HCT116 (cell line): Measurements from ENCODE around the gene CEACAM3. TPM values are rescaled to one million over a fixed set of nuclear protein-coding genes. Genes with fewer than 3 reads are reported as not detected.

ENCODE experiments used
- ATAC-seq: fragments of 200-7000 bp; cut with Tn5 transposase; 2 replicates; pipeline ENCODE4 v1.9.1; 2020; ENCODE audit warnings: mild to moderate bottlenecking, moderate library complexity
- BruUV-seq: library from RNA; stranded (reverse); fragments of 400-500 nt; replicated peaks from 2 replicates; lab custom pipeline; 2021; lab: Mats Ljungman, UMichigan
- CTCF ChIA-PET: fragments of 300-600 bp; sonication (Branson Sonifier 250); formaldehyde crosslinking; loops from one replicate; lab custom pipeline; 2021; ENCODE audit warnings: antibody characterized with exemption; lab: Charles Lee
- POLR2A ChIA-PET: fragments of 300-600, 350-600 bp; sonication (Branson Sonifier 250); formaldehyde crosslinking; loops from one replicate; lab custom pipeline; 2021; ENCODE audit warnings: antibody characterized with exemption; lab: Charles Lee
- RAD21 ChIA-PET, 2 experiments: fragments of 300-600 bp; sonication (Branson Sonifier 250); formaldehyde crosslinking; loops; one replicate each; lab custom pipeline; 2023; ENCODE audit warnings: low total read pairs in 2 of 2; ENCODE audit not compliant: uncharacterized antibody in 2 of 2, unreplicated experiment in 2 of 2, low non-redundant PET in 1 of 2; lab: Charles Lee
- DNase-seq: peaks from one replicate; pipeline ENCODE4 v3.0.0-alpha.2; 2010; ENCODE audit warnings: low read depth, low spot score
- H2AFZ ChIP-seq: fragments of 200-600 bp; shearing (Covaris generic), sonication (generic); 2 replicates; pipeline ENCODE4 v1.6.1; 2017; ENCODE audit warnings: low read depth, mixed run types, mixed read lengths, antibody characterized with exemption, low read length; ENCODE audit not compliant: poor library complexity, severe bottlenecking
- H3K27ac ChIP-seq: 2 replicates; pipeline ENCODE4 v1.5.1; 2012; ENCODE audit warnings: low read depth, low read length
- H3K27me3 ChIP-seq: fragments of 200-600 bp; sonication (generic); 2 replicates; pipeline ENCODE4 v1.6.1; 2016; ENCODE audit warnings: mixed run types, low read length, mixed read lengths; ENCODE audit not compliant: insufficient read depth
- H3K36me3 ChIP-seq, 2 experiments: fragments of 200-500 bp in 1 of 2; fragments of 200-600 bp in 1 of 2; sonication (Bioruptor generic) in 1 of 2; sonication (generic) in 1 of 2; 2 replicates each; pipeline versions ENCODE4 v1.5.1 to v1.6.1; 2014 to 2016; ENCODE audit warnings: low read length in 2 of 2, inconsistent platforms in 1 of 2, mixed read lengths in 1 of 2, mixed run types in 1 of 2; ENCODE audit not compliant: insufficient read depth in 2 of 2, control insufficient read depth in 1 of 2
- H3K4me1 ChIP-seq, 2 experiments: fragments of 200-600 bp in 1 of 2; sonication (generic) in 1 of 2; 2 replicates each; pipeline versions ENCODE4 v1.5.1 to v1.6.1; 2012 to 2017; ENCODE audit warnings: low read length in 2 of 2, inconsistent platforms in 1 of 2, mild to moderate bottlenecking in 1 of 2, mixed read lengths in 1 of 2, mixed run types in 1 of 2, moderate library complexity in 1 of 2; ENCODE audit not compliant: insufficient read depth in 2 of 2, control insufficient read depth in 1 of 2
- H3K4me2 ChIP-seq: fragments of 200-600 bp; sonication (generic); 2 replicates; pipeline ENCODE4 v1.6.1; 2017; ENCODE audit warnings: mixed run types, low read length, mixed read lengths
- H3K4me3 ChIP-seq, 2 experiments: fragments of 200-600 bp in 1 of 2; sonication (generic) in 1 of 2; replicated peaks in 1 of 2; 2 replicates each; pipeline ENCODE4 v1.5.1; 2011 to 2016; ENCODE audit warnings: low read length in 2 of 2, control low read depth in 1 of 2, low read depth in 1 of 2, mild to moderate bottlenecking in 1 of 2, mixed read lengths in 1 of 2, mixed run types in 1 of 2
- H3K79me2 ChIP-seq: fragments of 200-600 bp; sonication (generic); 2 replicates; pipeline ENCODE4 v1.6.1; 2017; ENCODE audit warnings: mild to moderate bottlenecking, mixed run types, low read length, moderate library complexity, mixed read lengths; ENCODE audit not compliant: insufficient read depth
- H3K9ac ChIP-seq: fragments of 200-600 bp; sonication (generic); 2 replicates; pipeline ENCODE4 v1.6.1; 2016; ENCODE audit warnings: low read length, mixed read lengths
- H3K9me2 ChIP-seq: fragments of 200-600 bp; sonication (generic), shearing (Covaris generic); 2 replicates; pipeline ENCODE4 v1.6.1; 2017; ENCODE audit warnings: mixed run types, mild to moderate bottlenecking, moderate library complexity; ENCODE audit not compliant: insufficient read depth
- H3K9me3 ChIP-seq, 2 experiments: fragments of 200-500 bp in 1 of 2; fragments of 200-600 bp in 1 of 2; sonication (Bioruptor generic) in 1 of 2; sonication (generic) in 1 of 2; 2 replicates each; pipeline ENCODE4 v1.6.1; 2014 to 2017; ENCODE audit warnings: low read length in 2 of 2, mixed read lengths in 2 of 2, inconsistent platforms in 1 of 2, low read depth in 1 of 2, mild to moderate bottlenecking in 1 of 2, mixed run types in 1 of 2, moderate library complexity in 1 of 2; ENCODE audit not compliant: control insufficient read depth in 1 of 2, insufficient read depth in 1 of 2
- H4K20me1 ChIP-seq: fragments of 200-600 bp; sonication (generic), shearing (Covaris generic); 2 replicates; pipeline ENCODE4 v1.6.1; 2017; ENCODE audit warnings: mixed run types, mild to moderate bottlenecking, moderate library complexity; ENCODE audit not compliant: insufficient read depth
- CBX3 ChIP-seq: IDR thresholded peaks from 2 replicates; pipeline ENCODE4 v1.6.1; 2012; ENCODE audit warnings: low read depth
- CTCF ChIP-seq, 3 experiments: fragments of 200-600 bp in 1 of 3; sonication (generic) in 1 of 3; IDR thresholded peaks in 2 of 3; conservative IDR thresholded peaks in 1 of 3; 2 replicates each; pipeline ENCODE4 v1.5.1; 2012 to 2017; ENCODE audit warnings: low read depth in 2 of 3, low read length in 2 of 3, antibody characterized with exemption in 1 of 3, borderline replicate concordance in 1 of 3, control low read depth in 1 of 3, mild to moderate bottlenecking in 1 of 3, mixed read lengths in 1 of 3, mixed run types in 1 of 3, moderate library complexity in 1 of 3; ENCODE audit not compliant: insufficient read depth in 1 of 3
- EZH2phosphoT487 ChIP-seq: fragments of 200-600 bp; IDR thresholded peaks from 2 replicates; pipeline ENCODE4 v1.6.1; 2018; ENCODE audit warnings: antibody characterized with exemption, borderline replicate concordance
- JUND ChIP-seq: IDR thresholded peaks from 2 replicates; pipeline ENCODE4 v1.6.1; 2012
- RAD21 ChIP-seq: IDR thresholded peaks from 2 replicates; pipeline ENCODE4 v1.6.1; 2012; ENCODE audit warnings: low read depth, mild to moderate bottlenecking
- SIN3A ChIP-seq: IDR thresholded peaks from 2 replicates; pipeline ENCODE4 v1.6.1; 2012; ENCODE audit warnings: low read depth
- SRF ChIP-seq: IDR thresholded peaks from 2 replicates; pipeline ENCODE4 v1.6.1; 2012; ENCODE audit warnings: low read depth
- YY1 ChIP-seq: IDR thresholded peaks from 2 replicates; pipeline ENCODE4 v1.6.1; 2011; ENCODE audit warnings: low read length, low read depth, moderate library complexity, mild to moderate bottlenecking; ENCODE audit not compliant: insufficient replicate concordance; ENCODE audit errors: extremely low read depth
- ZNF274 ChIP-seq: fragments of 200-500 bp; sonication (Bioruptor generic); IDR thresholded peaks from 2 replicates; pipeline ENCODE4 v1.6.1; 2014; ENCODE audit warnings: mild to moderate bottlenecking, low read depth, low read length, inconsistent platforms
- intact Hi-C: fragments of 100-400 bp; cut with micrococcal nuclease; formaldehyde crosslinking; loops from 2 replicates; pipeline ENCODE4 v1.10.0; 2022
- total RNA-seq: library from RNA; stranded (reverse); gene quantifications from one replicate; pipeline ENCODE4 v1.2.1, GENCODE V29; 2021; ENCODE audit not compliant: unreplicated experiment

The CEACAM3 gene
- total RNA-seq, 1 experiment from 2014 or later, result not detected

GRCh38 chr19:41810301-41810700 lies 13.9 kb downstream of the CEACAM3 start:
- ChIA-PET RAD21 (no interaction called here), POLR2A (no interaction called here)
- H3K4me1 ChIP-seq, result no peaks in the 10 kb centered on the region
- intact Hi-C loops, result no loop called here
- DNase-seq, result no peak
- no peak for ATAC-seq
- no peak overlapping the region for H3K27ac ChIP-seq
- no peaks in the 10 kb centered on the region for H4K20me1 ChIP-seq
- no peaks in the 10 kb centered on the region for H3K79me2 ChIP-seq
- TF ChIP-seq SIN3A, result no peak
- no peak for TF ChIP-seq SRF
- no peak for TF ChIP-seq CTCF (IDR thresholded peaks at IDR 0.05 in 2 of 3, conservative IDR thresholded peaks at IDR 0.05 in 1 of 3; ENCODE audit: borderline replicate concordance in 1 of 3, insufficient read depth in 1 of 3, low read depth in 2 of 3, low read length in 2 of 3)
- TF ChIP-seq ZNF274, result no peak
- no peak for TF ChIP-seq CBX3
- no peak for TF ChIP-seq EZH2phosphoT487
- no peak for TF ChIP-seq JUND
- TF ChIP-seq, all 23 proteins: peak for 0
- CTCF ChIA-PET, result interaction anchor here (1.6 to 2.0 kb wide), 2 partner anchors 15 to 17 kb away, joined by 6 to 7 read pairs; no protein-coding TSS in a partner anchor
- Histone ChIP-seq H3K9ac (no peak overlapping the region), H3K9me2 (no peaks in the 10 kb centered on the region), H3K36me3 (no peaks in the 10 kb centered on the region), H3K9me3 (no peaks in the 10 kb centered on the region), H2AFZ (no peak overlapping the region), H3K4me3 (no peak overlapping the region), H3K4me2 (no peak overlapping the region), H3K27me3 (peaks cover under 1% of the 10 kb centered on the region; the same call in 1 of the 2 replicates)
- BruUV-seq, result no TSS peak

- ChIA-PET CTCF (interaction anchor here (1.6 to 2.0 kb wide), 2 partner anchors 16 to 18 kb away, joined by 6 to 7 read pairs; no protein-coding TSS in a partner anchor), RAD21 (no interaction called here), POLR2A (no interaction called here)
- H3K36me3 ChIP-seq, result no peaks in the 10 kb centered on the region
- no peaks in the 10 kb centered on the region for H4K20me1 ChIP-seq
- H3K27me3 ChIP-seq, result peaks cover 4% of the 10 kb centered on the region; the same call in 1 of the 2 replicates
- no peaks in the 10 kb centered on the region for H3K9me2 ChIP-seq
- no peaks in the 10 kb centered on the region for H3K9me3 ChIP-seq
- ATAC-seq (no peak), DNase-seq (no peak)
- H3K4me3 ChIP-seq, result no peak overlapping the region
- H3K9ac ChIP-seq, result no peak overlapping the region
- no peak overlapping the region for H3K4me2 ChIP-seq
- no peaks in the 10 kb centered on the region for H3K79me2 ChIP-seq
- no peak overlapping the region for H2AFZ ChIP-seq
- H3K27ac ChIP-seq, result no peak overlapping the region
- no TSS peak for BruUV-seq
- no peak for TF ChIP-seq CBX3
- TF ChIP-seq RAD21, result no peak
- TF ChIP-seq YY1, result no peak
- H3K4me1 ChIP-seq, result no peaks in the 10 kb centered on the region
- intact Hi-C loops, result no loop called here
These were observed 14.6 kb downstream of the CEACAM3 start for GRCh38 chr19:41811036-41811435.
